Loucy (cell line): Measurements from ENCODE around the gene GBX2.

Experiments used
- H2AFZ ChIP-seq: fragments of 200-600 bp; sonication (generic); 2 replicates; pipeline ENCODE4 v1.6.0; 2016; ENCODE audit warnings: antibody characterized with exemption, mild to moderate bottlenecking, low read length, moderate library complexity
- H3F3A ChIP-seq: fragments of 200-600 bp; 2 replicates; pipeline ENCODE4 v1.6.0; 2016; ENCODE audit warnings: antibody characterized with exemption, low read depth, mild to moderate bottlenecking
- H3K27me3 ChIP-seq: fragments of 200-600 bp; sonication (generic); 2 replicates; pipeline ENCODE4 v1.6.1; 2014; ENCODE audit warnings: low read length, mild to moderate bottlenecking; ENCODE audit not compliant: insufficient read depth, poor library complexity, severe bottlenecking
- H3K36me3 ChIP-seq: fragments of 200-600 bp; sonication (generic); 2 replicates; pipeline ENCODE4 v1.6.1; 2016; ENCODE audit warnings: low read length; ENCODE audit not compliant: insufficient read depth
- H3K4me1 ChIP-seq: fragments of 200-600 bp; sonication (generic); 2 replicates; pipeline ENCODE4 v1.5.1; 2014; ENCODE audit warnings: low read length, mild to moderate bottlenecking; ENCODE audit not compliant: insufficient read depth, poor library complexity, severe bottlenecking
- H3K4me2 ChIP-seq: fragments of 200-600 bp; sonication (generic); 2 replicates; pipeline ENCODE4 v1.6.0; 2014; ENCODE audit warnings: antibody characterized with exemption, low read length, low read depth, mild to moderate bottlenecking; ENCODE audit not compliant: poor library complexity, severe bottlenecking
- H3K4me3 ChIP-seq: fragments of 200-600 bp; sonication (generic); 2 replicates; pipeline ENCODE4 v1.5.1; 2014; ENCODE audit warnings: low read length, mild to moderate bottlenecking, mixed read lengths; ENCODE audit not compliant: poor library complexity, severe bottlenecking
- H3K79me2 ChIP-seq: fragments of 200-600 bp; sonication (generic); 2 replicates; pipeline ENCODE4 v1.6.1; 2014; ENCODE audit warnings: low read length; ENCODE audit not compliant: insufficient read depth
- H3K9ac ChIP-seq: fragments of 200-600 bp; sonication (generic); 2 replicates; pipeline ENCODE4 v1.6.0; 2014; ENCODE audit warnings: mild to moderate bottlenecking, low read depth, low read length, moderate library complexity; ENCODE audit not compliant: poor library complexity, severe bottlenecking
- H3K9me2 ChIP-seq: fragments of 200-600 bp; sonication (generic); replicated peaks from 2 replicates; pipeline ENCODE4 v1.6.1; 2016; ENCODE audit warnings: low read depth, low read length, mixed read lengths
- H3K9me3 ChIP-seq: fragments of 200-600 bp; sonication (generic); 2 replicates; pipeline ENCODE4 v1.6.1; 2014; ENCODE audit warnings: mild to moderate bottlenecking, antibody characterized with exemption, low read length, low read depth; ENCODE audit not compliant: insufficient read depth
- H4K20me1 ChIP-seq: fragments of 200-600 bp; sonication (generic); 2 replicates; pipeline ENCODE4 v1.6.0; 2014; ENCODE audit warnings: antibody characterized with exemption, low read length, mild to moderate bottlenecking; ENCODE audit not compliant: insufficient read depth, poor library complexity, severe bottlenecking
- CTCF ChIP-seq: fragments of 200-600 bp; sonication (generic); conservative IDR thresholded peaks from 2 replicates; pipeline ENCODE4 v1.5.1; 2014; ENCODE audit warnings: mild to moderate bottlenecking, antibody characterized with exemption, low read length
- EZH2phosphoT487 ChIP-seq: fragments of 200-600 bp; IDR thresholded peaks from 2 replicates; pipeline ENCODE4 v1.6.1; 2018; ENCODE audit warnings: antibody characterized with exemption, mild to moderate bottlenecking, moderate library complexity, borderline replicate concordance

The GBX2 gene

DNA sequence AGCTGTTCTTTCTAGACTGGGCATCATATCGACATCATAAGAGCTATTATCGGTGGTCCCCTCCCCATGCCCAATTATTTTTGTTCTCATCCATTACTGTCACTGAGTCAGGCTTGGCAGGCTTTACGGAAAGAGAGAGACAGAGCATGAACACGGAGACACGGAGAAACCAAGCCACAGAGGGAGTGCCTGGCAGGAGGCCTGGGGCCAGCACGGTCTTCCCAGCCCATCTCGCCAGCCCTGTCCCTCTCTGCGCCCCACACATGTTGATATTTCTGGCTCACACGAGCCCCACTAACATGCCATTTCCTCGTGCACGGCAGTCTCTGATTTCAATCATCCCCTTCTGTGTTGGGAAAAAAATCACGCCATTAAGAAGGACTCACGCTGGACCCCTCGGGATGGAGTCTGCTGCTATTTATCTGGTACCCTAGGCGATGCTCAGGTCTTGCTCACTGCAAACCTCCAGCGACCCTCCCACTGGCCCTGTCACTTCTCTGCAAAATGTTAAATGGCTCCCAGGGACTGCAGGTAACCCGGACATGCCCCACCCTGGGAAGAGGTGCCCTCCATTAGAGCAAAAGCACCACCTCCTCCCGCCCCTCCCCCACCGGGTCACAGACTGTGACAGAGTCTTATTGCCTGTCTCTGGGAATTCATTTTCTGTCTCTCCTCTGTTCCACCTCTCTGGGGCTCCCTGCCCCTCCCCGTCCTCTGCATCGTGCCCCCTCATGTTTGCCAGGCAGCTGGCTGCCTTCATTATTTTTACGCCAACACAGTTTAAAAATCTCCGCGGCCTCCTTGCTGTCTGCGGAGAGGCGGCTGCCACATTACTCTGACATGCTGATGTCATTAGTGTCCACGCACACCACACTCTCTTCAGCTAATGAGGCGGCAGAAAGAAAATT, 40.1 kb upstream of the GBX2 start:
- Histone ChIP-seq H3K4me3 (no peak overlapping the region), H3K9ac (no peak overlapping the region), H3K27me3 (no peaks in the 10 kb centered on the region), H3K36me3 (no peaks in the 10 kb centered on the region), H3F3A (no peaks in the 10 kb centered on the region), H2AFZ (no peak overlapping the region), H3K9me3 (peaks cover 3% of the 10 kb centered on the region; the same call in 1 of the 2 replicates), H3K4me2 (no peak overlapping the region), H3K9me2 (no peaks in the 10 kb centered on the region), H4K20me1 (no peaks in the 10 kb centered on the region), H3K79me2 (no peaks in the 10 kb centered on the region), H3K4me1 (no peaks in the 10 kb centered on the region)
- TF ChIP-seq EZH2phosphoT487 (no peak), CTCF (no peak)

DNA sequence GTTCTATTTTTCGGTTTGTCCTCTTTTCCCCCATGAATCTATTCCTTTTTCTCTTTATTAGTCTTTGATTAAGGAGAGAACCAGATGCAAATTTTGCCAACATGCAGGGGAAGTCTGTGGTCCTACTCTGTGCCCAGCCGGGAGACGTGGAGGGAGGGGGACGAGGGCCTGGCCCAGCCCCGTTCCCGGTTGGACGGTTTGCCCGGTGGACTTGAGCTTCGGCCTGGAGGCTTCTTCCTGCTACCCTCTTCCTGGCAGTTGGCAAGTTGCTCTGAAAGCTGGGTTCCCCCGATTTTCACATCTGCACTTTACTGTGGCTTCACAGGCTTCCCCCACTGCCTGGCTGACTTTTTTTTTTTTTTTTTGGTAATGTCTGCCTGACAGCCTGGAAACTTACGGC, 39.3 kb upstream of the GBX2 start:
- TF ChIP-seq EZH2phosphoT487 (no peak), CTCF (no peak)
- no peak overlapping the region for H3K4me3 ChIP-seq
- no peaks in the 10 kb centered on the region for H3K9me2 ChIP-seq
- no peaks in the 10 kb centered on the region for H3K36me3 ChIP-seq
- no peak overlapping the region for H3K9ac ChIP-seq
- no peak overlapping the region for H2AFZ ChIP-seq
- H4K20me1 ChIP-seq, result no peaks in the 10 kb centered on the region
- H3K27me3 ChIP-seq, result no peaks in the 10 kb centered on the region
- H3F3A ChIP-seq, result no peaks in the 10 kb centered on the region
- H3K79me2 ChIP-seq, result no peaks in the 10 kb centered on the region
- peaks cover 3% of the 10 kb centered on the region; the same call in 1 of the 2 replicates for H3K9me3 ChIP-seq
- H3K4me2 ChIP-seq, result no peak overlapping the region
- no peaks in the 10 kb centered on the region for H3K4me1 ChIP-seq

DNA sequence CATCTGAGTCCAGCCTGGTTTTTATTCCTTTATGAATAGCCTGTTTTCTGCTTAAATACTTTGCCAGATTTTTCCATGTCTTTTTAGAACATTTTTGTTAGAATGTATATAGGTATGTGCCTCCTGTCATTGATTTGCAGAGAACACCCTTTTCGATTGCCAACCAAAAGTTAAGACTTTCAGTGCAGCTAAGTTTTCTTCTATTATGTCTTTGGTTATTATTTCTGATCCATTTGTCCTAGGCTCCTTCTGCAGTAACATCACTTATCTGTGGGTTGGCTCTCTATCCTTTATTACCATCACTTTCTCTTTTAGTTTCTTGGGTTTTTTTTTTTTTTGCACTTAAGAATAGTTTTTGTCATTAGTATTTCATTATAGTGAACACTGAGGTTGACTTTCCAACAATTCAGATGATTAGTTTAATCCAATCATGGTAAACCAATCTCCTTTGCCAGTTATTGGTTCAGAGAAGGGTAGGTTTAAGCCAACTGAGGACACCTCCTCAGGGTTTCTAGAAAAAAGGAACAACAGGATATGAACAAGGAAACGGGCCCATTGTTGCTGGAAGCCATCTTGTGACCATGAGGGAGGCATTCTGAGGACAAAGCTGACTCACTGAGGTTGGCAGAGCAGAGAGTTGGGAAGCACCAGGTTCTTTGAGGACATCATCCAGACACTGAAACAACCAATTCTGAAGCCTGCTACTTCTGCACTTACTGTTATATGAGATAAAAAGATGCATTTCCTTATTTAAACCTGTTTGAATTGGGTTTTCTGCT, 37.9 kb upstream of the GBX2 start:
- H3F3A ChIP-seq, result no peaks in the 10 kb centered on the region
- TF ChIP-seq EZH2phosphoT487 (no peak), CTCF (no peak)

More for the DNA sequence above, 37.9 kb upstream of the GBX2 start:
- Histone ChIP-seq H3K4me2 (no peak overlapping the region), H3K36me3 (no peaks in the 10 kb centered on the region), H3K4me1 (no peaks in the 10 kb centered on the region), H3K4me3 (no peak overlapping the region), H3K9me2 (no peaks in the 10 kb centered on the region), H3K9me3 (peaks cover 3% of the 10 kb centered on the region; the same call in 1 of the 2 replicates), H3K9ac (no peak overlapping the region), H2AFZ (no peak overlapping the region), H4K20me1 (no peaks in the 10 kb centered on the region), H3K27me3 (no peaks in the 10 kb centered on the region), H3K79me2 (no peaks in the 10 kb centered on the region)
